Kidney (tissue), 14 donors: ENCODE data around the gene NXPH3. TPM values are rescaled to one million over a fixed set of nuclear protein-coding genes. Genes with fewer than 3 reads are reported as not detected.

Experiments
- DNase-seq, 5 donors: peaks; one replicate each; pipeline ENCODE4 v3.0.0-alpha.2; 2013 to 2020
- FAIRE-seq: peaks from 2 replicates; lab custom pipeline; 2012; peaks lifted over from hg19 to GRCh38; lab: Jason Lieb, UNC
- H3K27ac ChIP-seq, 2 donors: one replicate each; pipeline ENCODE4 v1.7.0; 2013; ENCODE audit warnings: low read depth in 2 of 2, low read length in 2 of 2, inconsistent platforms in 1 of 2
- H3K27me3 ChIP-seq: one replicate; pipeline ENCODE4 v1.7.1; 2013; ENCODE audit warnings: low read length, inconsistent platforms; ENCODE audit not compliant: control insufficient read depth, insufficient read depth
- H3K36me3 ChIP-seq, 3 donors: one replicate each; pipeline versions ENCODE4 v1.7.0 to v1.7.1; 2013; ENCODE audit warnings: low read length in 3 of 3, control low read depth in 1 of 3, inconsistent platforms in 1 of 3; ENCODE audit not compliant: insufficient read depth in 3 of 3, control insufficient read depth in 2 of 3
- H3K4me1 ChIP-seq, 3 donors: one replicate each; pipeline versions ENCODE4 v1.7.0 to v1.7.1; 2013; ENCODE audit warnings: low read length in 3 of 3, inconsistent platforms in 1 of 3, low read depth in 1 of 3; ENCODE audit not compliant: control insufficient read depth in 2 of 3, insufficient read depth in 2 of 3
- H3K4me3 ChIP-seq, 3 donors: one replicate each; pipeline versions ENCODE4 v1.7.0 to v1.8.1; 2013; ENCODE audit warnings: low read length in 3 of 3, control low read depth in 1 of 3, inconsistent platforms in 1 of 3
- H3K9ac ChIP-seq, 3 donors: one replicate each; pipeline versions ENCODE4 v1.7.0 to v1.7.1; 2013; ENCODE audit warnings: low read length in 3 of 3, control low read depth in 1 of 3, inconsistent platforms in 1 of 3
- H3K9me3 ChIP-seq, 3 donors: one replicate each; pipeline versions ENCODE4 v1.7.0 to v1.7.1; 2013; ENCODE audit warnings: low read length in 3 of 3, control low read depth in 1 of 3, inconsistent platforms in 1 of 3; ENCODE audit not compliant: control insufficient read depth in 2 of 3, insufficient read depth in 1 of 3
- intact Hi-C: fragments of 100-400 bp; cut with DNase I; formaldehyde crosslinking; loops from one replicate; pipeline ENCODE4 v1.11.1; 2022
- polyA plus RNA-seq: library from polyadenylated mRNA; stranded (reverse); fragments of 350-450 nt; fragmentation: Illumina TruSeq; extraction: RNeasy Lipid Tissue Mini Kit (QIAGEN cat#74804); gene quantifications from one replicate; pipeline ENCODE4 v1.2.3, GENCODE V29; 2014; ENCODE audit warnings: low read depth, low replicate concordance; ENCODE audit not compliant: insufficient read depth
- total RNA-seq: library from RNA; stranded (reverse); fragmentation: NEBNext Ultra II Directional; extraction: Animal tissue kit (Norgen Biotek cat#: 25700); gene quantifications from one replicate; pipeline ENCODE4 v1.2.1, GENCODE V29; 2021
- TF ChIP-seq, protein P1 (sequence below): IDR thresholded peaks from 3 replicates; pipeline ENCODE4 v1.5.1; 2012; ENCODE audit warnings: mild to moderate bottlenecking, moderate library complexity, borderline replicate concordance; ENCODE audit not compliant: insufficient read depth; ENCODE audit errors: extremely low read depth
- donor health status: control.
- donor health status: control.
- donor health status: control.
- donor health status: control.
- donor health status: control.
- donor health status: DM: yes; HTN: yes; CAD: no.
- donor health status: Normal renal cell carcinoma (clear cell type).

Gene NXPH3
- total and polyA plus RNA-seq, 2 donors from 2014 or later, result 0.98 to 1.2 TPM

GRCh38 chr17:49571764-49572163 is 3.9 kb upstream of the NXPH3 start:
- peaks cover 0 to 10% (median 0%) of the 10 kb centered on the region in 3 donors for H3K4me1 ChIP-seq

GRCh38 chr17:49572226-49572625 is 3.4 kb upstream of the NXPH3 start:
- H3K9ac ChIP-seq, result no peak overlapping the region
- H3K4me3 ChIP-seq, result no peak overlapping the region
- no peak overlapping the region for H3K27ac ChIP-seq
- peaks cover 0 to 11% (median 0%) of the 10 kb centered on the region in 3 donors for H3K4me1 ChIP-seq
- FAIRE-seq, result no peak
- DNase-seq, result no peak
- intact Hi-C loops, result loop anchor here (5.0 kb wide), 1 partner anchor 120 kb away; no protein-coding TSS in a partner anchor
- no peaks in the 10 kb centered on the region for H3K36me3 ChIP-seq
- no peaks in the 10 kb centered on the region for H3K9me3 ChIP-seq
- H3K27me3 ChIP-seq, result no peaks in the 10 kb centered on the region
- TF ChIP-seq, protein P1, sequence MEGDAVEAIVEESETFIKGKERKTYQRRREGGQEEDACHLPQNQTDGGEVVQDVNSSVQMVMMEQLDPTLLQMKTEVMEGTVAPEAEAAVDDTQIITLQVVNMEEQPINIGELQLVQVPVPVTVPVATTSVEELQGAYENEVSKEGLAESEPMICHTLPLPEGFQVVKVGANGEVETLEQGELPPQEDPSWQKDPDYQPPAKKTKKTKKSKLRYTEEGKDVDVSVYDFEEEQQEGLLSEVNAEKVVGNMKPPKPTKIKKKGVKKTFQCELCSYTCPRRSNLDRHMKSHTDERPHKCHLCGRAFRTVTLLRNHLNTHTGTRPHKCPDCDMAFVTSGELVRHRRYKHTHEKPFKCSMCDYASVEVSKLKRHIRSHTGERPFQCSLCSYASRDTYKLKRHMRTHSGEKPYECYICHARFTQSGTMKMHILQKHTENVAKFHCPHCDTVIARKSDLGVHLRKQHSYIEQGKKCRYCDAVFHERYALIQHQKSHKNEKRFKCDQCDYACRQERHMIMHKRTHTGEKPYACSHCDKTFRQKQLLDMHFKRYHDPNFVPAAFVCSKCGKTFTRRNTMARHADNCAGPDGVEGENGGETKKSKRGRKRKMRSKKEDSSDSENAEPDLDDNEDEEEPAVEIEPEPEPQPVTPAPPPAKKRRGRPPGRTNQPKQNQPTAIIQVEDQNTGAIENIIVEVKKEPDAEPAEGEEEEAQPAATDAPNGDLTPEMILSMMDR, result no peak

More at GRCh38 chr17:49571764-49572163, 3.9 kb upstream of the NXPH3 start:
- no peak overlapping the region for H3K9ac ChIP-seq
- no peak overlapping the region for H3K27ac ChIP-seq
- no peak for DNase-seq
- intact Hi-C loops, result loop anchor here (5.0 kb wide), 1 partner anchor 121 kb away; no protein-coding TSS in a partner anchor
- no peaks in the 10 kb centered on the region for H3K27me3 ChIP-seq
- H3K36me3 ChIP-seq, result no peaks in the 10 kb centered on the region
- no peak overlapping the region for H3K4me3 ChIP-seq
- H3K9me3 ChIP-seq, result no peaks in the 10 kb centered on the region
- FAIRE-seq, result no peak
- TF ChIP-seq, protein P1, result no peak

DNA sequence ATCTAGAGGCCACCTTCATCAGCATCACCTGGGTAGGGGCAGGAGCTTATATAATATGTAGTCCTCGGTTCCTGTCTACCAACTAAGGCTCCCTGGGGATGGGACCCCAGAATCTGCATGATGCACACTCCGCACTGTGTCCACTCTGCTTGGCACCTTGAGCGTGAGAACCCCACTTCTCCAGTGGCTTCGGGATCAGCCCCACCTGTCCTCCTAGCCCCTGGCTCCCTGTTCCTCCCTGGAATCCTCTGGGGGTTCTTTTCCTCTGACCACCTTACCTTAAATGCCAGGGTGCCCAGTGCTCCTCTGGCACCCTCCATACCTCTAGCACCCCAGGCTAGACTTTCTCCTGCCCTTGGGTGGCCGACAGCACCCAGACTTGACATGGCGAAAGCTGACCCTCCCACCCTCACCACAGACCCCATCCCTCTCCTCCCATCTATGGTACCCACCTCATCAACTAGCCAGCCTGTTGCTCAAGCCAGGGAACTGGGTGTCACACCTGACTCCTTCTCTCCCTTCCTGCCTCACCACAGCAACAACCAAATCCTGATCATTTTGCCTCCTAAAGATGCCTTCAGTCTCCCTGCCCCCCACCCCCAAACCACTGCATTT is 2.8 kb upstream of the NXPH3 start:
- H3K9me3 ChIP-seq, result no peaks in the 10 kb centered on the region
- H3K9ac ChIP-seq, result no peak overlapping the region
- FAIRE-seq (no peak), DNase-seq (no peak)
- TF ChIP-seq, protein P1, result no peak
- no peak overlapping the region for H3K27ac ChIP-seq
- no peaks in the 10 kb centered on the region for H3K27me3 ChIP-seq
- intact Hi-C loops, result loop anchor here (5.0 kb wide), 1 partner anchor 119 kb away; no protein-coding TSS in a partner anchor
- H3K4me1 ChIP-seq, result peaks cover 0 to 11% (median 0%) of the 10 kb centered on the region in 3 donors
- H3K36me3 ChIP-seq, result no peaks in the 10 kb centered on the region
- H3K4me3 ChIP-seq, result no peak overlapping the region
